Thyroid gland (tissue), 4 donors: ENCODE measurements around the gene ROCK1.

Experiments used
- POLR2A ChIP-seq, 2 donors: fragments of 450-650 bp; IDR thresholded peaks; one replicate each; pipeline ENCODE4 v1.6.1; 2017; ENCODE audit warnings: antibody characterized with exemption in 2 of 2, mild to moderate bottlenecking in 2 of 2, moderate library complexity in 1 of 2
- TF ChIP-seq, protein P1 (sequence below), 6 experiments: fragments of 200-600 bp in 3 of 6; fragments of 450-650 bp in 3 of 6; sonication (generic) in 3 of 6; IDR thresholded peaks; one replicate each; pipeline ENCODE4 v1.5.1; 2016 to 2019; ENCODE audit warnings: antibody characterized with exemption in 6 of 6, mild to moderate bottlenecking in 2 of 6, inconsistent platforms in 1 of 6, moderate library complexity in 1 of 6

DNA sequence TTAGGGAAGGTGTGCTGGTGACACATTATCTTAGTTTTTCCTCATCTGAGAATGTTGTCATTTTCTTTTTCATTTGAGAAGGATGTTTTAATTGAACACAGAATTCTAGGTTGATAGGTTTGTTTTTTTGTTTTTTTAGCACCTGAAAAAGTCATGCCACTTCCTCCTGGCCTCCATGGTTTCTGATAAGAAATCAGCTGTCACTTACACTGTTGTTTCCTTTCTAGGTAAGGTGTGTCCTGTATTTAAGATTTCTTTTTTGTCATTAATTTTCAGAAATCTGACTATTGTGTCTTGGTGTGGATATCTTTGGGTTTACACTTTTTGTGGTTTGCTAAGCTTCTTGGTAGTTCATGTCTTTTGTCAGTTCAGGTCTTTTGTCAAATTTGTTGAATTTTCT is 99.3 kb downstream of the ROCK1 start:
- no peak for TF ChIP-seq POLR2A (IDR thresholded peaks at IDR 0.05)
- TF ChIP-seq, protein P1, sequence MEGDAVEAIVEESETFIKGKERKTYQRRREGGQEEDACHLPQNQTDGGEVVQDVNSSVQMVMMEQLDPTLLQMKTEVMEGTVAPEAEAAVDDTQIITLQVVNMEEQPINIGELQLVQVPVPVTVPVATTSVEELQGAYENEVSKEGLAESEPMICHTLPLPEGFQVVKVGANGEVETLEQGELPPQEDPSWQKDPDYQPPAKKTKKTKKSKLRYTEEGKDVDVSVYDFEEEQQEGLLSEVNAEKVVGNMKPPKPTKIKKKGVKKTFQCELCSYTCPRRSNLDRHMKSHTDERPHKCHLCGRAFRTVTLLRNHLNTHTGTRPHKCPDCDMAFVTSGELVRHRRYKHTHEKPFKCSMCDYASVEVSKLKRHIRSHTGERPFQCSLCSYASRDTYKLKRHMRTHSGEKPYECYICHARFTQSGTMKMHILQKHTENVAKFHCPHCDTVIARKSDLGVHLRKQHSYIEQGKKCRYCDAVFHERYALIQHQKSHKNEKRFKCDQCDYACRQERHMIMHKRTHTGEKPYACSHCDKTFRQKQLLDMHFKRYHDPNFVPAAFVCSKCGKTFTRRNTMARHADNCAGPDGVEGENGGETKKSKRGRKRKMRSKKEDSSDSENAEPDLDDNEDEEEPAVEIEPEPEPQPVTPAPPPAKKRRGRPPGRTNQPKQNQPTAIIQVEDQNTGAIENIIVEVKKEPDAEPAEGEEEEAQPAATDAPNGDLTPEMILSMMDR (IDR thresholded peaks at IDR 0.05): no peak
